Activated CD4-positive, alpha-beta T cell treated with anti-CD3 and anti-CD28 coated beads, Interleukin-2, amount 10 ng/mL, durations not matched to agents 7 days and 5 days (primary cell): ENCODE results near the gene EVX2. TPM values are rescaled to one million over a fixed set of nuclear protein-coding genes. Genes with fewer than 3 reads are reported as not detected.
A peak's percentile ranks its signal among the peaks of the same experiment; 100 is the strongest.

ENCODE experiments used
- CTCF ChIA-PET: fragments of 350-600 bp; sonication (Branson Sonifier 250); formaldehyde crosslinking; loops from one replicate; lab custom pipeline; 2021; ENCODE audit warnings: antibody characterized with exemption; lab: Charles Lee
- POLR2A ChIA-PET: fragments of 350-600 bp; sonication (Branson Sonifier 250); formaldehyde crosslinking; loops from one replicate; lab custom pipeline; 2021; ENCODE audit warnings: antibody characterized with exemption; lab: Charles Lee
- DNase-seq: peaks from one replicate; pipeline ENCODE4 v3.0.0-alpha.2; 2020
- H3K27ac Mint-ChIP-seq: one replicate; pipeline ENCODE4 v1.8.0; 2021; ENCODE audit warnings: mild to moderate bottlenecking, moderate library complexity, mixed read lengths
- H3K27me3 Mint-ChIP-seq: one replicate; pipeline ENCODE4 v1.8.0; 2021; ENCODE audit warnings: mixed read lengths
- H3K36me3 Mint-ChIP-seq: one replicate; pipeline ENCODE4 v1.8.0; 2021; ENCODE audit warnings: low read depth, mixed read lengths
- H3K4me1 Mint-ChIP-seq: one replicate; pipeline ENCODE4 v1.8.0; 2021; ENCODE audit warnings: mixed read lengths
- H3K4me3 Mint-ChIP-seq: one replicate; pipeline ENCODE4 v1.8.0; 2021; ENCODE audit warnings: mild to moderate bottlenecking, moderate library complexity, mixed read lengths
- H3K9me3 Mint-ChIP-seq: one replicate; pipeline ENCODE4 v1.8.0; 2021; ENCODE audit warnings: mixed read lengths
- total RNA-seq, 2 experiments: library from RNA; stranded (reverse); gene quantifications; one replicate each; pipeline ENCODE4 v1.2.3, GENCODE V29; 2021

Gene EVX2
- total RNA-seq, 2 experiments from 2014 or later, result not detected

GRCh38 chr2:176118601-176119339, 35.0 kb upstream of the EVX2 start:
- H3K27ac Mint-ChIP-seq, result peak overlapping the region; percentile 69
- CTCF ChIA-PET, result interaction anchor here (1.0 kb wide), 1 partner anchor 25 kb away, joined by 3 read pairs; no protein-coding TSS in a partner anchor
- peaks cover 80% of the 10 kb centered on the region for H3K27me3 Mint-ChIP-seq
- no peak overlapping the region for H3K4me3 Mint-ChIP-seq
- POLR2A ChIA-PET, result no interaction called here
- H3K9me3 Mint-ChIP-seq, result peaks cover 7% of the 10 kb centered on the region
- DNase-seq, result no peak
- peaks cover 4% of the 10 kb centered on the region for H3K36me3 Mint-ChIP-seq
- H3K4me1 Mint-ChIP-seq, result peaks cover 8% of the 10 kb centered on the region

GRCh38 chr2:176117823-176118371, 34.1 kb upstream of the EVX2 start:
- H3K36me3 Mint-ChIP-seq, result peaks cover 4% of the 10 kb centered on the region
- no peak for DNase-seq
- no peak overlapping the region for H3K27ac Mint-ChIP-seq
- peaks cover 7% of the 10 kb centered on the region for H3K4me1 Mint-ChIP-seq
- no peak overlapping the region for H3K4me3 Mint-ChIP-seq
- ChIA-PET POLR2A (no interaction called here), CTCF (interaction anchor here (0.6 to 1.1 kb wide), 4 partner anchors 20 to 768 kb away, joined by 3 read pairs; no protein-coding TSS in a partner anchor)
- peaks cover 7% of the 10 kb centered on the region for H3K9me3 Mint-ChIP-seq
- H3K27me3 Mint-ChIP-seq, result peaks cover 85% of the 10 kb centered on the region

- peaks cover 4% of the 10 kb centered on the region for H3K36me3 Mint-ChIP-seq
Observed at GRCh38 chr2:176117162-176117822, 33.5 kb upstream of the EVX2 start.

GRCh38 chr2:176115883-176116813, 32.4 kb upstream of the EVX2 start, which contains the start of gene HOXD10:
Gene HOXD10, plus strand, starts transcription at chr2:176116778. Its CDS starts 56 bp downstream, at chr2:176116834.
- Mint-ChIP-seq H3K4me1 (peaks cover 7% of the 10 kb centered on the region), H3K4me3 (peak within 1 kb of the TSS; percentile 15), H3K36me3 (peaks cover 4% of the 10 kb centered on the region), H3K27me3 (peaks cover 94% of the 10 kb centered on the region), H3K27ac (no peak within 1 kb of the TSS), H3K9me3 (peaks cover 7% of the 10 kb centered on the region)
- CTCF ChIA-PET, result interaction anchor here (0.9 kb wide), 1 partner anchor 31 kb away, joined by 3 read pairs; no protein-coding TSS in a partner anchor
- POLR2A ChIA-PET, result no interaction called here
- no peak for DNase-seq

More at GRCh38 chr2:176117162-176117822, 33.5 kb upstream of the EVX2 start:
- CTCF ChIA-PET, result interaction anchor here (0.6 to 1.1 kb wide), 5 partner anchors 19 to 769 kb away, joined by 3 read pairs; no protein-coding TSS in a partner anchor
- H3K4me3 Mint-ChIP-seq, result no peak overlapping the region
- POLR2A ChIA-PET, result no interaction called here
- H3K9me3 Mint-ChIP-seq, result peaks cover 7% of the 10 kb centered on the region
- no peak for DNase-seq
- H3K27me3 Mint-ChIP-seq, result peaks cover 88% of the 10 kb centered on the region
- H3K27ac Mint-ChIP-seq, result no peak overlapping the region
- H3K4me1 Mint-ChIP-seq, result peaks cover 7% of the 10 kb centered on the region

- ChIA-PET CTCF (interaction anchor here (0.6 kb wide), 1 partner anchor 110 kb away, joined by 3 read pairs; no protein-coding TSS in a partner anchor), POLR2A (no interaction called here)
- H3K4me3 Mint-ChIP-seq, result no peak overlapping the region
- H3K27ac Mint-ChIP-seq, result no peak overlapping the region
- H3K4me1 Mint-ChIP-seq, result peaks cover 7% of the 10 kb centered on the region
- DNase-seq, result no peak
- peaks cover 4% of the 10 kb centered on the region for H3K36me3 Mint-ChIP-seq
- H3K27me3 Mint-ChIP-seq, result peaks cover 94% of the 10 kb centered on the region
- peaks cover 7% of the 10 kb centered on the region for H3K9me3 Mint-ChIP-seq
Observed at GRCh38 chr2:176114930-176115625, 31.3 kb upstream of the EVX2 start.

- CTCF ChIA-PET, result interaction anchor here (0.6 to 1.5 kb wide), 3 partner anchors 12 to 110 kb away, joined by 3 read pairs; no protein-coding TSS in a partner anchor
- H3K27me3 Mint-ChIP-seq, result peaks cover 94% of the 10 kb centered on the region
- POLR2A ChIA-PET, result no interaction called here
- DNase-seq, result no peak
- H3K27ac Mint-ChIP-seq, result peak overlapping the region; percentile 2
- peaks cover 7% of the 10 kb centered on the region for H3K9me3 Mint-ChIP-seq
- peaks cover 7% of the 10 kb centered on the region for H3K4me1 Mint-ChIP-seq
- H3K36me3 Mint-ChIP-seq, result peaks cover 6% of the 10 kb centered on the region
- H3K4me3 Mint-ChIP-seq, result no peak overlapping the region
Observed at GRCh38 chr2:176114120-176114929, 30.6 kb upstream of the EVX2 start.

GRCh38 chr2:176112375-176113302, 28.9 kb upstream of the EVX2 start:
- Mint-ChIP-seq H3K4me3 (no peak overlapping the region), H3K4me1 (peaks cover 2% of the 10 kb centered on the region), H3K36me3 (peaks cover 4% of the 10 kb centered on the region), H3K27ac (no peak overlapping the region), H3K27me3 (peaks cover 89% of the 10 kb centered on the region), H3K9me3 (peaks cover 4% of the 10 kb centered on the region)
- POLR2A ChIA-PET, result no interaction called here
- no peak for DNase-seq
- CTCF ChIA-PET, result interaction anchor here (0.9 to 1.5 kb wide), 3 partner anchors 14 to 27 kb away, joined by 3 read pairs; no protein-coding TSS in a partner anchor

- Mint-ChIP-seq H3K9me3 (peaks cover 3% of the 10 kb centered on the region), H3K4me3 (no peak overlapping the region), H3K4me1 (peaks cover 2% of the 10 kb centered on the region), H3K27me3 (peaks cover 87% of the 10 kb centered on the region), H3K36me3 (peaks cover 4% of the 10 kb centered on the region), H3K27ac (no peak overlapping the region)
- ChIA-PET POLR2A (no interaction called here), CTCF (interaction anchor here (0.8 to 1.7 kb wide), 5 partner anchors 9 to 707 kb away, joined by 3 to 6 read pairs (median 3); no protein-coding TSS in a partner anchor)
- no peak for DNase-seq
Observed at GRCh38 chr2:176111846-176112374, 28.1 kb upstream of the EVX2 start.

- Mint-ChIP-seq H3K4me1 (peaks cover 3% of the 10 kb centered on the region), H3K4me3 (no peak overlapping the region), H3K9me3 (no peaks in the 10 kb centered on the region), H3K27ac (peak overlapping the region; percentile 31), H3K27me3 (peaks cover 84% of the 10 kb centered on the region), H3K36me3 (peaks cover 4% of the 10 kb centered on the region)
- CTCF ChIA-PET, result interaction anchor here (0.8 to 1.9 kb wide), 8 partner anchors 10 to 706 kb away, joined by 3 to 7 read pairs (median 4); no protein-coding TSS in a partner anchor
- no peak for DNase-seq
- POLR2A ChIA-PET, result no interaction called here
Observed at GRCh38 chr2:176111309-176111663, 27.5 kb upstream of the EVX2 start.
